Stimulated activated CD8-positive, alpha-beta memory T cell treated with anti-CD3 and anti-CD28 coated beads, Interleukin-4, amount 100 ng/mL, for 24 hours (primary cell): ENCODE data around the gene TRIOBP.
"Not testable (repeated sequence)": the region's sequence is repeated elsewhere in the genome, so short reads cannot be mapped to it uniquely, and the experiment has no call there.

Source experiments
- DNase-seq: peaks from one replicate; pipeline ENCODE4 v3.0.0-alpha.2; 2020; ENCODE audit warnings: low read depth

Gene TRIOBP

DNA sequence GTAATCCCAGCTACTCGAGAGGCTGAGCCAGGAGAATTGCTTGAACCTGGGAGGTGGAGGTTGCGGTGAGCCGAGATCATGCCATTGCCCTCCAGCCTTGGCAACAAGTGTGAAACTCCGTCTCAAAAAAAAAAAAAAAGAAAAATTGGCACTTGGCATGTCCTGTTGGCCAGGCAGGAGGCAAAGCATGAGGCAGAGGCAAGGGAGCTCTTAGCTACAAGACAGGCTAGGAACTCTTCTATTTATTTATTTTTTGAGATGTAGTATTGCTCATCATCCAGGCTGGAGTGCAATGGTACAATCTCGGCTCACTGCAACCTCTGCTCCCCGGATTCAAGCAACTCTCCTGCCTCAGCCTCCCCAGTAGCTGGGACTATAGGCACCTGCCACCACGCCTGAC lies 2.7 kb upstream of the TRIOBP start:
- not testable (repeated sequence) for DNase-seq

DNA sequence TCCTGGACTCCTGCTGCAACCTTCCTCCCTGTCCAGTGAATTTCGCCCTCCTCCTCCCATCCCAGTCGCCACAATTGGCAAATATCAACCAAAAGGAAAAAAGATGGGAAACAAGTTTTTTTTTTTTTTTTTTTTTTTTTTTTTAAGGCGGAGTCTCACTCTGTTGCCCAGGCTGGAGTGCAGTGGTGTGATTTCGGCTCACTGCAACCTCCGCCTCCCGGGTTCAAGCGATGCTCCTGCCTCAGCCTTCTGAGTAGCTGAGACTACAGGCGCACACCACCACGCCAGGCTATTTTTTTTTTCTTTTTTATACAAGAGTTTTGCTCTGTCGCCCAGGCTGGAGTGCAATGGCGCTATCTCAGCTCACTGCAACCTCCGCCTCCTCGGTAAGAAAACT lies 590 bp upstream of the TRIOBP start:
- DNase-seq: not testable (repeated sequence)

DNA sequence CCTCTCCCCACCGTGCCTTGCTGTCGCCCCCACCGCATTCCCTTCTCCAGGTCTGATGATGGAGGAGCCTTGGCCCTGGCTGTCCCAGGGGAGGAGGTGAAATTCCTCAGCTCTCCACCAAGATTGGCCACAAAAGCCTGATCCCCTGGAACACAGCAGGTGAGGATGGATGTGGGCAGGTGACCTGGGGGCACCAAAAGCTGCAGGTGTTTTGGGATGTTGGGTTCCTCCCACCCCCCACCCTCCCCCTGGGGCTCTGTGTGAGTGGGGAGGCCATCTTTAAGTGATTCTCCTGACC lies 639 bp downstream of the TRIOBP start:
- DNase-seq: no peak

DNA sequence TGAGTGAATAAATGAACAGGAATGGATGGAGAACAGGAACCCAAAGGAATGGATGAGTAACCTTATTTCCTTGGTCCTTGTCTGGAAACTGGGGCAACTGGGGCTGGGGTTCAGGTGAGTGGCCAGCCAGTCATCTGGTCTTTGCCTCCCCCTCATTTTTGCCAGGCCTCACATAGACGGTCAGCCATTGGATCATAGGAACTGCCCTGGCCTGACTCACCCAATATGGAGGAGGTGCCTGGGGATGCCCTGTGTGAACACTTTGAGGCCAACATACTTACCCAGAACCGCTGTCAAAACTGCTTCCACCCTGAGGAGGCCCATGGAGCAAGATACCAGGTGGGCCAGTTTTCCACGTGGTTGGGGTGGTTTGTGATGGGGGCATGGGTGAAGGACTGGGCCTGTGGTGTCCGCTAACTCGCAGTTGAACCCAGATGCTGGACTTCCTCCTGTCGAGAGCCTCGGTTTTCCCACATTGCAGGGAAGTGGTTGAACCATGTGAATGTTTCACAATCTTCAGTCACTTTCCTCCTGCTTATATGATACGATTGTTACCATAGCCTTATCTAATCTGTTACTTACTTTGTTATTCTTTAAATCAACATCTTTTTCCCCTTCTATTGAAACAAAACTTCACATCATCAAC lies 4.4 kb downstream of the TRIOBP start:
- DNase-seq: no peak

DNA sequence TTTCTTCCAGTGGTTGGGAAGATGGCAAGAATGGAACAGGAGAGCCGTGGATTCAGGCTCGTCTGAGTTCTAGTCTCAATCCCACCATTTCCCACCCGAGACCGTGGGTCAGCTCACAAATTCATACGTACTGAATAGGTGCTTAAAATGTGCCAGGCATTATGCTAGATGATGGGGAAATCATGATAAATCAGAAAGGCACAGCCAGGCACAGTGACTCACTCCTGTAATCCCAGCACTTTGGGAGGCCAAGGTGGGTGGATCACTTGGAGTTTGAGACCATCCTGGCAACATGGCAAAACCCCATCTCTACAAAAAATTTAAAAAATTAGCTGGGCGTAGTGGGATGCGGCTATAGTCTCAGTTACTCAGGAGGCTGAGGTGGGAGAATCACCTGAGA lies 7.1 kb downstream of the TRIOBP start:
- no peak for DNase-seq

DNA sequence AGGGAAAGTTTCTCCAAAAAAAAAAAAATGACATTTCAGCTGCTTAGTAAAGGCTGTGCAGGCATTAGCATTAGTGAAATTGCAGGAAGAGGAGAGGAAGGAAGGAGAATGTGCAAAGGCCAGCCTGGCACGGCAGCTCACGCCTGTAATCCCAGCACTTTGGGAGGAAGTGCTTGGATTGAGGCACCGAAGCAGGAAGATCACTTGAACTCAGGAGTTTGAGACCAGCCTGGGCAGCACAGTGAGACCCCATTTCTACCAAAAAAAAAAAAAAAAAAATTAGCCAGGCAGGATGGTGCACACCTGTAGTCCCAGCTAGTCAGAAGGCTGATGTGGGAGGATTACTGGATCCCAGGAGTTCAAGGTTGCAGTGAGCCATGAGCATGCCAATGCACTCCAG lies 7.8 kb downstream of the TRIOBP start:
- no peak for DNase-seq

DNA sequence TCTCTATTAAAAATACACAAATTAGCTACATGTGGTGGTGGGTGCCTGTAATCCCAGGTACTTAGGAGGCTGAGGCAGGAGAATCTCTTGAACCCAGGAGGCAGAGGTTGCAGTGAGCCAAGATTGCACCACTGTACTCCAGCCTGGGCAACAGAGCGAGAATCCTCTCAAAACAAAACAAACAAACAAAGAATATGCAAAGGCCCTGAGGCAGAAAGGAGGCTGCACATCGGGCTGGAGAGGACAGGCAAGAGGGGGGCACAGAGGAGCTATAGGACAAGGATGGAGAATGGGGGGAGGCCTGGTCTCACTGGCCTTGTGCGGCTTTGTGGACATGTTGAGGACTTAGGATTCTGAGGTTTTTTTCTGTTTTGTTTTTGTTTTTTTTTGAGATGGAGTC lies 8.4 kb downstream of the TRIOBP start:
- no peak for DNase-seq

DNA sequence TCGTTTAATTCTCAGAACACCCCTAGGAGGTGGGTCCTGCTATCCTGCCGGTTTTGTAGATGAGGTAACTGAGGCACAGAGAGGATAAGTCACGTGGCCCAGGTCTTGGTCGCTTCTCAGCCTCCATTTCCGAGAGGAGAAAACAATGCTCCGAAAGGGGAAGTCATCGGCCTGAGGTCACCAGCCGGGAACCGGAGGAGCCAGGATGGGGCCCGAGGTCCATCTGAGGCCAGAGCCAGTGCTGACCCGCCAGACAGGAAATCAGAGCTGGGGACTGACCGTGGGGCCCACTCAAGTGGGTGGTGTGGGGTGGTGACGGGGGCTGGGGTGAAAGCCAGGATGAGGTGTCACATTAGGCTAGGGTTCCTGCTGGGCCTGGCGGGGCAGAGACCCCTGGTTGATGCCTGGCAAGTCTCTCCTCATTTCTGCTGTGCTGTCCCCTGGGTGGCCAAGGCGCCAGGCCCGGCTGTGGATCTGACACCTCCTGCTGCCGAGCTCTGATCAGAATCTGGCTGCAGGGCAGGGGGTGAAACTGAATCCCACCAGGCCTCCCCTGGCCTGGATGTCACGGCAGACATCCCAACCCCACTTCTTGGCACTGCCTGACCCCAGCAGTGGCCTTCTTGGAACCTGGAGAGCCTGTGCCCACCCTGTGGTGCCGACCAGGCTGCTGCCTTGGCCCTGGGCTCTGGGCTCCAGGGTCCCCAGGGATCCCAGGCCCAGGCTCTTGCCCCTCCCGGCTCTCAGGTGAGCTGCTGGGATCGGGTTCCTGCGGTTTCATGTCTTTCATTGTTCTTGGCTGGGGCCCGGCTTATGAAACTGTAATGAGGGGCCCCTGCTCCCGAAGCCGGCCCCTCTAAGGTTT lies 12.0 kb downstream of the TRIOBP start:
- DNase-seq: no peak

DNA sequence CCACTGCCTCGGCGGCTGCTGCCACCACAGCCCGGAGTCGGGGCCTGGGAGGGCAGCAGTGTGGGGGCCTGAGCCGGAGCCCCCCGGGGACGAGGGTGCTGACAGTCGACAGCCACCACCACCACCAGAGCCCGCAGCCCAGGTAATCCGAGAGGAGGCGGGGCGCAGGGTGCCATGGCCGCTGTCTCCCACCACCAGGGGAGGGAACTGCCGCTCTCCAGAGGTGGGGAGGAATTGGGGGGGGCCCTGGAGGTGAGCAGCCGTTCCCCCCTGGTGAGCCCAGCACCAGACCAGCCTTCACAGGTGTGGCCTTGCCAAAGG lies 12.6 kb downstream of the TRIOBP start:
- DNase-seq: no peak

DNA sequence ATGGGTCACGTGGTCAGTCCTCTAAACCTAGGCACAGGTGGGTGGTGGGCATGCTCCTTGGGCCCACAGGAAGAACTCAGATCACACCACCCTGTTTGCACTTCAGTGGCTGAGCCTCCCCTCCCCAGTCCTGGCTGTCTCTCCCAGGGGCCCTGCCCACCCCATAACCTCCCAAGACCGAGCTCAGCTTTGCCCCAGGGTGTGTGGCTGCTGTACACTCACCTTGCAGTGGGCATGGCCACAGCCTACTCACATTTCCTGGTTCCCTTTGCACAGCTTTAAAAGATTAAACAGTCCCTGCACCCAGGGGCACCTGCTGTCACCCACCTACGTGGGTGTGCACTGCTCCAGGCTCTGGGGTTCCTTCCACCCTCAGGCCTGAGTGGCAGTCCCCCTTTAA lies 13.8 kb downstream of the TRIOBP start:
- DNase-seq: no peak

DNA sequence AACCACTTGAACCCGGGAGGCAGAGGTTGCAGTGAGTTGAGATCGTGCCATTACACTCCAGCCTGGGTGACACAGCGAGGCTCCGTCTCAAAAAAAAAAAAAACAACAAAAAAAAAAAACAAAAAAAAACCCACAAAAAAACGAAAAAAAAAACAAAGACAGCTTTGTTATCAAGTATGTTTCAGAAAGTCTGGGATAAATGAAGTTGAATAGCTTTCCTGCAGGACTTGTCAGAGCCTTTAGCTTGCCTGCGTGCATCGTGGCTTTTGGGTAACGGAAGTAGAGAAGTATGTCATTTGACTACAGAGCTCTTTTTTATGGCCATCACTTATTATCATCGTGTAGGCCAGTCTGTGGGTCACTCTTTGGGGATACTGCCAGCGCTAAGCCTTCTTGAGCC lies 14.6 kb downstream of the TRIOBP start:
- DNase-seq: no peak

DNA sequence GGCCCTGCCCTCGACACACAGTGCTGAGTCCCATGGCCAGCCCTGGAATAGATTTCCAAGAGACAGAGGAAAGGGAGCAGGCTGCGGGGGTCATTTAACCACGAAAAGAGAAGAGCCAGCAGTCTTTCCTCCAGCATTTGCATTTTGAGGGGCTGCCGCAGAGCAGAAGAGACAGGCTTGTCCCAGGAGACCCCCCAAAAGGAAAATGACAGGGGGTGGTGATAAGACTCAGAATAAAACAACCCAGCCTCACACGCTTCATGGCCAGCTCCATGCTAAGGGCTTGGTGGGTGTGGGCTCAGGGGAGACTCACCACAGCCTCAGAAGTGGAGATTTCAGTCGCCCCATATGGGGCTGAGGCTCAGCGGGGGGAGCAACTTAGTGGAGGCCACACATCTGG lies 16.9 kb downstream of the TRIOBP start:
- no peak for DNase-seq

DNA sequence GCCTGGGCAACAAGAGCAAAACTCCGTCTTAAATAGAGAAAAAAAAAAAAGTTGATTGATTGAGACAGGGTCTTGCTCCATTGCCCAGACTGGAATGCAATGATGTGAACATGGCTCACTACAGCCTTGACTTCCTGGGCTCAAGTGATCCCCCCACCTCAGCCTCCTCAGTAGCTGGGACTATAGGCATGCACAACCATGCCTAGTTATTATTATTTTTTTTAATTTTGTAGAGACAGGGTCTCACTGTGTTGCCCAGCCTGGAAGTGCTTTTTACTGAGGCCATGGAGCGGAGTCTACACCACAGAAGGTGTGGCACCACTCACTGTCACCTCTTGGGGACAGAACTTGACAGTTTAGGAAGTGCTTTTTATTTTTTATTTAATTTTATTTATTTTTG lies 17.8 kb downstream of the TRIOBP start:
- DNase-seq: no peak

DNA sequence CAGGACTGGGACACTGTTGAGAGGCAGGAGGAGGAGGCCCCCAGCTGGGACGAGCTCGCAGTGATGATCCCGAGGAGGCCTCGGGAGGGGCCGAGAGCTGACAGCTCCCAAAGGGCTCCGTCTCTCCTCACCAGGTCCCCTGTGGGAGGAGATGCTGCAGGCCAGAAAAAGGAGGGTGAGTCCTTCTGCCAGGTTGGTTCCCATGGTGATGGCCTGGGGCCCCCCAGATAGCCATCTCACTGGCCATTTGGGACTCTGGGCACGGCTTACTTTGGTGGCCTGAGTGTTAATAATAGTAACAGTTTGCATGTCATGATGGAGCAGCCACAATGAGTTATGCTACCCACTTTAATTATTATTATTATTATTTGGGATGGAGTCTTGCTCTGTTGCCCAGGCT lies 18.9 kb downstream of the TRIOBP start:
- DNase-seq: no peak

DNA sequence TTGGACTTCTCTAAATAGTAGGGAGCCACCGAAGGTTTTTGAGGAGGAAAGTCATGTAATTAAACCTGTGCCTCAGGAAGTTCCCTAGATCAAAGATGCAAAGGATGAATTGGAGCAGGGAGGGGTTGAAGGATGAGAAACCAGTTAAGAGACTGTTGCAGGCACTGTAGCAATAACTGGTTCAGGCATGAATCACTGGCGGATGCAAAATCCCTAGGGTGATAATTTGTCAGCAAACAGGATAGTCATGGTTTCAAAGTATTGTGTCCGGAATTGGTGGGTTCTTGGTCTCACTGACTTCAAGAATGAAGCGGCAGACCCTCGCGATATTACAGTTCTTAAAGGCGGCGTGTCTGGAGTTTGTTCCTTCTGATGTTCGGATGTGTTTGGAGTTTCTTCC lies 19.9 kb downstream of the TRIOBP start:
- DNase-seq: no peak

DNA sequence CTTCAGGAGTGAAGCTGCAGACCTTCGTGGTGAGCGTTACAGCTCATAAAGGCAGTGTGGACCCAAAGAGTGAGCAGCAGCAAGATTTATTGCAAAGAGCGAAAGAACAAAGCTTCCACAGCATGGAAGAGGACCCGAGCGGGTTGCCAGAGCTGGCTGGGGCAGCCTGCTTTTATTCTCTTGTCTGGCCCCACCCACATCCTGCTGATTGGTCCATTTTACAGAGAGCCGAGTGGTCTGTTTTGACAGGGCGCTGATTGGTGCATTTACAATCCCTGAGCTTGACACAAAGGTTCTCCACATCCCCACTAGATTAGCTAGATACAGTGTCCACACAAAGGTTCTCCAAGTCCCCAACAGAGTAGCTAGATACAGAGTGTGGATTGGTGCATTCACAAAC lies 20.4 kb downstream of the TRIOBP start:
- DNase-seq: not testable (repeated sequence)

DNA sequence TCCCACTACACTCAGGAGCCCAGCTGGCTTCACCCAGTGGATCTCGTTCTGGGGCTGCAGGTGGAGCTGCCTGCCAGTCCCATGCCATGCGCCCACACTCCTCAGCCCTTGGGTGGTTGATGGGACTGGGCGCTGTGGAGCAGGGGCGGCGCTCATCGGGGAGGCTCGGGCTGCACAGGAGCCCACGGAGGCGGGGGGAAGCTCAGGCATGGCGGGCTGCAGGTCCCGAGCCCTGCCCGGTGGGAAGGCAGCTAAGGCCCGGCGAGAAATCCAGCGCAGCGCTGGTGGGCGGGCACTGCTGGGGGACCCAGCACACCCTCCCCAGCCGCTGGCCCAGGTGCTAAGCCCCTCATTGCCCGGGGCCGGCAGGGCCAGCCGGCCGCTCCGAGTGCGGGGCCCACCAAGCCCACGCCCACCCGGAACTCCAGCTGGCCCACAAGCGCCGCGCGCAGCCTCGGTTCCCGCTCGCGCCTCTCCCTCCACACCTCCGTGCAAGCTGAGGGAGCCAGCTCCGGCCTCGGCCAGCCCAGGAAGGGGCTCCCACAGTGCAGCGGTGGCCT lies 21.0 kb downstream of the TRIOBP start:
- DNase-seq: not testable (repeated sequence)

DNA sequence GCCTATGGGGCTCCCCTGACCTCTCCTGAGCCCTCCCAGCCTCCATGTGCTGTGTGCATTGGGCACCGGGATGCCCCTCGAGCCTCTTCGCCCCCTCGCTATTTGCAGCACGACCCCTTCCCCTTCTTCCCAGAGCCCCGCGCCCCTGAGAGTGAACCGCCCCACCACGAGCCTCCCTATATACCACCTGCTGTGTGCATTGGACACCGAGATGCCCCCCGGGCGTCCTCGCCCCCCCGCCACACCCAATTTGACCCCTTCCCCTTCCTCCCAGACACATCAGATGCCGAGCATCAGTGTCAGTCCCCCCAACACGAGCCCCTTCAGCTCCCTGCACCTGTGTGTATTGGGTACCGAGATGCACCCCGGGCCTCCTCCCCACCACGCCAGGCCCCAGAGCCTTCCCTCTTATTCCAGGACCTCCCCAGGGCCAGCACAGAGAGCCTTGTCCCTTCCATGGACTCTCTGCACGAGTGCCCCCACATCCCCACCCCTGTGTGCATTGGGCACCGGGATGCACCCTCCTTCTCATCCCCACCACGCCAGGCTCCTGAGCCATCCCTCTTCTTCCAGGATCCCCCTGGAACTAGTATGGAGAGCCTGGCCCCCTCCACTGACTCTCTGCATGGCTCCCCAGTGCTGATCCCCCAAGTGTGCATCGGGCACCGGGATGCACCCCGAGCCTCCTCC lies 28.8 kb downstream of the TRIOBP start:
- no peak for DNase-seq

DNA sequence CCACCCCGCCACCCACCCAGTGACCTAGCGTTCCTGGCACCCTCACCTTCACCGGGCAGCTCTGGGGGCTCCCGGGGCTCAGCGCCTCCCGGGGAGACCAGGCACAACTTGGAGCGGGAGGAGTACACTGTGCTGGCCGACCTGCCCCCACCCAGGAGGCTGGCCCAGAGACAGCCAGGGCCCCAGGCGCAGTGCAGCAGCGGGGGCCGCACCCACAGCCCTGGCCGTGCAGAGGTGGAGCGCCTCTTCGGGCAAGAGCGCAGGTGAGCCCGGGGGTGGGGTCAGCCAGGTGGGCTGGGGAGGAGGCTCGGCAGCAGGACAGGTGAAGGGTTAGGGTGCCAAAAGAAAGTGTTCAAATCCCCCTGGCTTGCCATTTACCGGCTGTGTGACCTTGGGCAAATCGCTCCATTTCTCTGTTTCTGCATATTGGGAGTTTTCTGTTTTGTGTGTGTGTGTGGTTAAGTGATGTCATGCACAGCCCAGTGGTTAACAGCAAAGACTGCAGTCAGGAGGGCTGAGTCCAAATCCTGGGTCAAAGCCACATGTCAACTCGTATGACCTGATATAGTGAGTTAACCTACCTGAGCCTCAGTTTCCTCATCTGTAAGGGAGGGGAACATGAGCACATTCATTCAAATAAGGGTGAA lies 29.5 kb downstream of the TRIOBP start:
- no peak for DNase-seq

DNA sequence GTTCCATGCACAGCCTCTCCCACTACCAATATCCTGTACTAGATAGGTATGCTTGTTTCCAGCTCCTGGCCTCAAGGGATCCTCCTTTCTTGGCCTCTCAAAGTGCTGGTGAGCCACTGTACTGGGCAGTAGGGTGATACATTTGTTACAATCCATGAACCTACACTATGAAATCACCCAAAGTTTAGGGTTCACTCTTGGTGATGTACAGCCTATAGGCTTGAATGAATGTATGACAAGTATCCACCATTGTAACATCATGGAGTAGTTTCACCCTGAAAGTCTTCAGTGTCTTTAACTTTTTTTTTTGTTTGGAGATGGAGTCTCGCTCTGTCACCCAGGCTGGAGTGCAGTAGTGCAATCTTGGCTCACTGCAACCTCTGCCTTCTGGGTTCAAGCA lies 31.8 kb downstream of the TRIOBP start:
- no peak for DNase-seq

DNA sequence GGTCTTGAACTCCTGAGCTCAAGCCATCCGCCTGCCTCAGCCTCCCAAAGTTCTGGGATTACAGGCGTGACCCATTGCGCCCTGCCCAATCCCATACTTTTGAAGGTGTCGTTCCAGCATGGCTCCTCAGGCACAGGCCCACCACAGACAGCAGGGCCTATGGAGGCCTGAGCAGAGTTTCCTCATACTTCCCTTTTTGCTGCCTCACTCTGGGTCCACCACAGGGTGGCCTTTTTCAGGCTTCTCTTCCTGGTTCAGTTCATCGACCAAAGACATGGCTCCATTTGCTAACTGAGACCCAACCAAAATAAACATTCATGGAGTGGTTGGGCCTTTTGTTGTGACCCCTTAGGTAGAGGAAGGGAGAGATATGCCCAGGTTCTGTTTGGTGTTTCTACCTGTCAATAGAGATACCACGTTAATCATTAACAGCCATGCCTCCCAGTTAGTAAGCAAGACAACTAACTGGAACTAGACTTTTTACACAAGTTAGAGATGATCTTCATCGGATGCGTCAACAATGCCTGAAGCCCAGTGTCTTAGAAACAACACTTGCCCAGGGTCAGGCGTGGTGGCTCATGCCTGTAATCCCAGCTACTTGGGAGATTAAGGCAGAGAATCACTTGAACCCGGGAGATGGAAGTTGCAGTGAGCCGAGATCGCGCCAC lies 35.1 kb downstream of the TRIOBP start:
- DNase-seq: no peak
